Upper lobe of left lung (tissue), 4 donors: Measurements from ENCODE around the gene TMPRSS2.

Experiments
- CTCF ChIP-seq, 6 experiments: fragments of 450-650 bp in 4 of 6; fragments of 200-600 bp in 2 of 6; sonication (generic) in 2 of 6; IDR thresholded peaks; one replicate each; pipeline ENCODE4 v1.5.1; 2016 to 2019; ENCODE audit warnings: antibody characterized with exemption in 6 of 6
- EP300 ChIP-seq, 4 donors: sonication (generic); formaldehyde crosslinking; IDR thresholded peaks; one replicate each; pipeline ENCODE4 v1.5.1; 2017; ENCODE audit warnings: antibody characterized with exemption in 4 of 4, control low read depth in 2 of 4
- POLR2AphosphoS5 ChIP-seq, 2 donors: sonication (generic); formaldehyde crosslinking; IDR thresholded peaks; one replicate each; pipeline ENCODE4 v1.5.1; 2017; ENCODE audit warnings: antibody characterized with exemption in 2 of 2

- TF ChIP-seq CTCF (IDR thresholded peaks at IDR 0.05): no peak
- no peak for TF ChIP-seq POLR2AphosphoS5 (IDR thresholded peaks at IDR 0.05)
- no peak for TF ChIP-seq EP300 (IDR thresholded peaks at IDR 0.05)
Observed at GRCh38 chr21:41429925-41430491, 78.0 kb downstream of the TMPRSS2 start.
